Non-pigmented ciliary epithelial cell (primary cell): Measurements from ENCODE around the gene DNAJB8.

Experiments
- DNase-seq: peaks from one replicate; pipeline ENCODE4 v3.0.0-alpha.2; 2010; ENCODE audit warnings: low read depth

The DNAJB8 gene

DNA sequence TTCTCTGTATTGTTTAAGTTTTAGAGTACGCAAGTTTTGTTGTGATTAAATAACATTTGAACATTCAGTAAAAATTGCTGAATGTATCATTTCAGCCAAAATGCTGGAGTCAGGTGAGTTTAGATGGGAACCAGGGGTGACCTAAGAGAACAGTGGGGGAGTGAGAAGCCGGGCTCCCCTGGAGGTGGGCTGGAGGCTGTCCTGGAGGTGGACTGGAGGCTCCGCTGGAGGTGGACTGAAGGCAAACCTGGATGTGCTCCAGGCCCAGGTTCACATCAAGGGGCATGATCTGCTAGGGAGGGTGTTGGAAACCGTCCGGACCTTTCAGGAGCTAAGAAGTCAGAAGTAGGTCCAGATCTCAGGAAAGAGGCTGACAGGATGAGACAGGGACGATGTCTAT, 23.7 kb downstream of the DNAJB8 start:
- DNase-seq = no peak

DNA sequence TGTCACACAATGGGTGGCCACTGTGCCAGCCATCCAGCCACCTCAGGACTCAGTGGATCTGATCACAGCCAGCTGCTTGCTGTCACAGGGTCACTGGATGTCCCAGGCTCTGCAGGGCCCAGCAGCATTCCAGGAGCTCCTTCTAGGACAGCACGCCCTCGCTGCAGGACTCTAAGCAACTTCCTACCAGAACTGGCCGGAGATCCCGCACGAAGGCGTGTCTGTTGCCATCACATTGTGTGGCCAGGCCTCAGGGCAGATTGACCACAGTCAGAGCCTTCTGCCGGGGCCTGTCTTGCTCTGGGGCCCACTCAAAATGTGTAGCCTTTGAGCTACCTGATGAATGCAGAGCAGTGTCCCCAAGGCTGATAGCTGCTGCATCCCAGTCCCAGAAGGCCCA, 24.6 kb downstream of the DNAJB8 start:
- no peak for DNase-seq

DNA sequence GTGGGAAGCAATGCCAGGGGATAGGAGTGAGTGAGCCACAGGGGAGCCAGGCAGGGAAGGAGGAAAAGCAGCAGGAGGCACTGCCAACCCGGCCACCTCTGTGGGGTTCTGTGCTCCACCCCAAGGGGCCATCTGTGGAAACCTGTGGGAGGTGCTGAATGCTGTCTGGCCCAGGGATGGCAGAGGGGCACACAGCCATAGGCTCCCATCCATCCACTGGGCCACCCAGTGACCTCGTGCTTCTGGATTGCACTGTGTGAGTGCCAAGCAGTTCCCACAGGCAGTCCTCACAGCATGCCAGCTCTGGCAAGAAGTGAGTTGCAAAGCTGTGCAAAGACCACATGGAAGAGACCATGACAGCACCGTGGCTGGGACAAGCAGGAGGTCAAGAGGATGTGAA, 27.5 kb downstream of the DNAJB8 start:
- no peak for DNase-seq

- DNase-seq = no peak
Observed at GRCh38 chr3:128438488-128439072, 28.1 kb downstream of the DNAJB8 start.

GRCh38 chr3:128436214-128436613, 30.5 kb downstream of the DNAJB8 start:
- DNase-seq = no peak

GRCh38 chr3:128435561-128435960, 31.1 kb downstream of the DNAJB8 start:
- DNase-seq = no peak

DNA sequence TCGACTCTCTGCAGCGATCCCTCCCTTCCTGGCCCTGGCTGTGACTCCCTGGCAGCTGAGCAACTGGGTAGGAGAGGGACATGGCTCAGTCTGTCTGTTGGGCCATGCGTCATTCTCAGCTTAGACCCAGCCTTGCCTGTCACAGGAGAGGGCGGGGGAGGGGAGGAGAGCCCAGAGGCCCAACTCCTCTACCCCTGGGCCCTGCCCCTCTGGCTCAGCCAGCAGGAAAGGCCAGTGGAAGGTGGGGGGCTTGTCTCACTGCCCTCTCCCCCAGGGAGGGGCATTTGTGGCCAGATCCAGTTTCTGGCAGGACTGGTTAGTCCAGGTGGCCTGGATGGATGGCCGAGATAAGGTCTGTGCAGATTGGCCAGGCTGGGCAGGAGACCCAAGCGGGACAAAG, 31.6 kb downstream of the DNAJB8 start:
- no peak for DNase-seq

DNA sequence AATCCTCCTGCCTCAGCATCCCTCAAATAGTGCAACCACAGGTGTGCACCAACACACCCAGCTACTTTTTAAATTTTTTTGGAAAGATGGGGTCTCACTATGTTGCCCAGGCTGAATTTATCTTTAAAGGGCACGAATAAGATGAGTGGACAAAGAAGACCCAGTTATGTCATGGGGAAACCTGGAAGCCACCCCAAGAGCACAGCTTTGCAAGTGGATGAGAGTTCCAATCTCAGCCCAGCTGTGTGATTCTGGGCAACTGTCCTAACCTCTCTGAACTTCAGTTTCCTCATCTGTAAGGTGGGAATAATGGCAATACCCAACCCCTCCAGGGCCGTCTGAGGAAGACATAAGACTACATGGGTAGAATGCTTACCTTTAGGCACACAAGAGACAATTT, 32.2 kb downstream of the DNAJB8 start:
- DNase-seq = no peak

- no peak for DNase-seq
Observed at GRCh38 chr3:128433837-128434165, 32.9 kb downstream of the DNAJB8 start.

- DNase-seq = no peak
Observed at GRCh38 chr3:128432971-128433836, 33.5 kb downstream of the DNAJB8 start.

DNA sequence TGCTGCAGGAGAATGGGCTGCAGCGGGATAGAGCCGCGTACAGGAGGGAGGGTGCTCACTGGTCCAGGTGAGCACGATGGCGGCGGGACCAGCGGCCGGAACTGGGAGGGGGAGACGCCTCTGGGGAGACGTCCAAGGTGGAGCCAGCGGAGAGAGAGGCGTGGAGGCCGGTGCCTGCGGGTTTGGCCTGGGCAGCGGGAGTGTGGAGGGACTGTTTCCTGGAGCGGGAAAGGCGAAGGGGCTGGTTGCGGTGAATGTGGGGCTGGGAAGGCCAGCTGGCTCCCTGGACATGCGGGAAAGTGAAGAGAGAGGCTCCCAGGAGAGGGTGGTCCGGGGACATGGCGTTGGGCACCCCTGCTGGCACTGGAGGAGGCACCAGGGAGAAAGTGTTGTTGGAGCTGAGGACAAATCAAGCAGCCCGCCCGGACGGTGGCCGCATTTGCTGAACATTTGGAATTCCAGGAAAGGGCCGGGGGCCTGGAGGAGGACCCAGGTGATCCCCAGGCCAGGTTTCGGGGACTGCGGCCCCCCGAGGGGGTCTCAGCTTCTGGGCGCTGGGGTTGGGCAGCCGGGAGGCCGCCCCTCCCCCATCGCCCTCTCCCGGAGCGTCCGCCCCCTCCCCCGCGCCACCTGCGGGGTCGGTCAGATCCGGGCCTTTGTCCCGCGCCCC, 34.3 kb downstream of the DNAJB8 start:
- DNase-seq = no peak

- no peak for DNase-seq
Observed at GRCh38 chr3:128431803-128432300, 34.8 kb downstream of the DNAJB8 start.

- DNase-seq = no peak
Observed at GRCh38 chr3:128430731-128431130, 36.0 kb downstream of the DNAJB8 start.

DNA sequence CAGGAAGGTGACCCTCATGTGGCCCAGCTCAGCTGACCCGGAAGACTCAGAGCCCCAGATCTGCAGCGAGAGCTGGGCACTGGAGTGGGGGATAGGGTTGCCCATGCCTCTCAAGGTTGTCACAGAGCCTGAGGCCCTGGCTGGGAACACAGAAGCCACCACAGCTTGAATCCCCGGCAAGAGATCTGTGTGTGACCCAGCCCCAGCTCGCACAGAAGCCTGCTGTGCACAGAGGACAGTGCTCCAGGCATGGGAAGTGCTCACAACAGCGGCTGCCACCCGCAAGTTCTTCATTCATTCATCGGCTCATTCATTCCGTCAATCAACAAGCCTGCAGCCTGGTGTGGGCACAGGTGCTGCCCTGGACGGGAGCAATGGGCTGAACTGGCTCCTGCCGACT, 36.4 kb downstream of the DNAJB8 start:
- no peak for DNase-seq

DNA sequence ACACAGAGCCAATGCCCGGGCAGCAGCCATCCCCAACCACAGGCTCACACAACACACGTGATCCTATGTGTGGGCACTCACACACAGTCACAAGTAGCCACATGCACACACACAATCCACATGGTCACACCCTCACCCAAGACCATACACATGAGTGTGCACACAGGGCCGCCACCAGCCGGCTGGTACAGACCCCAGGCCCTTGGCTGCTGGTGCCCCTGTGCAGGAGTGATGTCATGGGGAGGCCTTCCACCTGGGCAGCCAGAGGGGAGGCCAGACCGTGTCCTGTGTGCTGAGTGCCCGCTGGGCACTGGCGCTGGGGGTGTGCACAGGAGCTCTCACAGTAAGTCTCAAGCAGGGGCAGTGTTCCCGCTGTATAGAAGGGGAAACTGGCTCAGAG, 36.9 kb downstream of the DNAJB8 start:
- DNase-seq = no peak

DNA sequence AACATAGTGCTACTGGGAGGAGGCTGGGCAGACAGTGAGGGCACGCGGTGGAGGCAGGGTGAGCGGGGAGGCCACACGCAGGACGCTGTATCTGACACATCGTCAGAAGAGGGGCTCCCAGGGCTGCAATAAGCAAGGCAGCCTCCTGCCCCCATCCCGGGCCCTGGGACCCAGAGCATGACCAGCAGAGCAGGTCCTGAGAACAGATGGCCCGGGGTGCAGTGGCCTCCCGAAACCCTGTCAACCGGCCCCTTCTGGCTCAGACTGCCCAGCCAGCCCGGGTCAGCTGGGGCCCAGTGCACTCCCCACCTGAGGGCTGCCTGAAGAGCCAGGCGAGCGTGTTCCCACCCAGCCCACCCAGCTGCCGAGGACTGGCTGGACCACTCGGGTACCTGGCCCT, 37.4 kb downstream of the DNAJB8 start:
- no peak for DNase-seq

DNA sequence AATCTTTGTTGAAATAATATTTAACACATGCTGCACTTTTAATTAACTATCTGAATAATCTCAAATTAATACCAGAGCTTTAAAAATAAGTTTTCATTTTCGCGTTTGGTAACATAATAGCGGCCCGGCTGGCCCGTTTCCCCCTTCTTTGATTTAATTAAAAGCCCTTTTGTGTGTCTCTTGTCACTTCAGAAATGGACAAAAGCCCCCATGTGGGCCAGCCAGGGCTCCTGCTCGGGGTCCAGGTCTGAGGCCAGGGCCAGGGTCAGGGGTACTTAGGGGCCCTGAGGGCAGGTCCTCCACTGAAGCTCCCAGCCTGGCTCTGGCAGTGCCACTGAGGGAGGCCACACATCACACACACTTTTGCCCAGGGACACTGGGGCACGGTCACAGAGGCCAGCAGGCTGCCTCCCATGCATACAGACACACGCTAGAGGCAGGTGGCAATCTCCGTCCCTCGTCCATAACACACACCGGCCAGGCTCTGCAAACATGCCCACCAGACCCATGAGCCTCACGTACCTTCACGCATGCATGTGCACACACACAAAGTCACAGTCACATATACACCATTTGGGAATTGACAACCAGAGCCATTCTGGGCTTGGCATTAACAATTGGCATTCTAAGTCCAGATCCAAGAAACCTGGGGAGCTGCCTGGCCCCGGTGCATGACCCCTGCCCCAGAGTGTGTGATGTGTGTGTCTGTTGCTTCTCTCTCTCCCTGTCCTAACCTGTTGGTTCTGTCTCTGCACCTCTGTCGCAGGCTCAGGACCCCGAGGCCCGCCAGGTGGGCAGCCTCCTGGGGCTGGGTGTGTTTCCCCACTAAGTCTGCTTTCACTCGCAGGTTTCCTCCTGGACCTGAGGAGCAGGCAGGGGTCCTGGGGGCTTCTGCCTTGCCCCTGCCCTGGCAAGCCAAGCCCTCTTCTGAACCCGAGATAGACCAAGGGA, 38.5 kb downstream of the DNAJB8 start:
- DNase-seq = no peak

GRCh38 chr3:128427175-128427857, 39.4 kb downstream of the DNAJB8 start:
- DNase-seq = no peak

DNA sequence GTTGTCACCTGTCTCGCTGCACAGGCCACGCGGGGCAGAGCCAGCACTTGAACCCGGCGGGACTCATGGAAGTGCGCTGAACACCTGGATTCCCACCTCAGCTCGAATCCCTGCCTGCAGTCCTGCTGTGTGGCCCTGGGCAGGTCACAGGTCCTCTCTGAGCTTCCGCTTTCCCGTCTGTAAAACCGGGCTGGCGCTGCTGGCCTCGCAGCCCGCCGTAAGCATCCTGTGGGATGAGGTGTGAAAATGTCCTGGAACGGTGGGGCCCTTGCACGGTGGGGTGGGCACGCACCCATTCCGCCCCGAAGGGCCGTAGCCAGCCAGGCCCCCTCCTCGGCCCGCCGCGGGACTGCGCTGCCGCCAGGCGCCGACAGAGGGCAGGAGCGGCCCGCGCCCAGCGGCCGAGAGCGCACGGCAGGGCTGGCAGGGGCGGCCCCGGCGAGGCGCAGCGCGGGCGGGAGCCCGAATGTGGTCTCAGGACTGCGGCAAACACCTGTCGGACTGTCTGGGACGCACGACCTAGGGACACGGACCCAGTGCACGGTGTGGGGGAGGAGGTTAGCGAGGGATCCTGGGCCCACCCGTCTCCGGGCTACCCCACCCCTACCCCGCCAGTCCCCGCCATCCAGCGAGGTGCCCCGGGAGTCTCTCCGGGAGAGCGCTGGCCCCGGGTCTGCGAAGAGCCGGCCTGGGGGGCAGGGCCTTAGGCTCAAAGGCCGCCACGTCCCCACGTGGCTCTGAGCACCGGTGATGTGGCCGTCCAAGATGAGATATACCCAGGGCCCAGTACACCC, 40.4 kb downstream of the DNAJB8 start:
- no peak for DNase-seq

DNA sequence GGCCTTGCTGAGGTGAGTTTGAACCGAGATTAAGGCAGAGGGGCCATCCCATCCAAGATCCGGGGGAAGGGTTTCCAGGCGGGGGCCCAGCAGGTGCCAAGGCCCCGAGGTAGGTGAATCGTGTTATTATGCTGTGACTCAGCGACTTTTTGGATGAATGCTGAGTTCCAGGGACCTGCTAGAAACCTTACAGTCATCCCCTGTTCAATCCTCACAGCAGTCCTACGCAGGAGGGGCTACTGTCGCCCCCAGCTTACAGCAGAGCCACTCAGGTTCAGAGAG, 40.9 kb downstream of the DNAJB8 start:
- DNase-seq = no peak
